Measurements from ENCODE around the gene USP47. TPM values are rescaled to one million over a fixed set of nuclear protein-coding genes. Genes with fewer than 3 reads are reported as not detected.

Gene USP47
- total and polyA plus RNA-seq, 9 of the 15 experiments (the other 6 are each of a cell fraction or from before 2014, with no cell fraction given): 13.1 to 63.6 (median 34.7) TPM

GRCh38 chr11:11798586-11799438, 43.0 kb upstream of the USP47 start:
- 22% methylated on average over 5 of the region's 5 CpGs for WGBS (ENCODE audit: insufficient coverage, low coverage, missing lambda C conversion rate)
- FAIRE-seq (peak; percentile 89), ATAC-seq (peak; percentile 97), DNase-seq (ENCODE audit: extremely low read depth in 1 of 4, low spot score in 3 of 4) (peak; percentile 64 to 83 (median 71))
- H3K9me3 ChIP-seq (replicated peaks; ENCODE audit: control insufficient read depth, insufficient read depth, low read depth, low read length): no peaks in the 10 kb centered on the region
- CTCF ChIA-PET (ENCODE audit: low intra/inter-chr PET ratio): interaction anchor here (0.6 to 1.9 kb wide), 7 partner anchors 51 to 483 kb away, joined by 4 to 15 read pairs (median 5); no protein-coding TSS in a partner anchor
- H3K4me2 ChIP-seq (ENCODE audit: insufficient read depth, low read length): no peak overlapping the region
- no peaks in the 10 kb centered on the region for H4K20me1 ChIP-seq (replicated peaks; ENCODE audit: control insufficient read depth, insufficient read depth, low read length)
- BruUV-seq (replicated peaks): no TSS peak
- H3K36me3 ChIP-seq (ENCODE audit: control insufficient read depth, insufficient read depth, low read length): no peaks in the 10 kb centered on the region
- no peak overlapping the region for H3K4me3 ChIP-seq
- no peaks in the 10 kb centered on the region for H3K9me1 ChIP-seq (ENCODE audit: control insufficient read depth, insufficient read depth, low read length)
- no peaks in the 10 kb centered on the region; a peak in 1 of 5 replicates for H3K4me1 ChIP-seq (replicated peaks in 1 of 2; ENCODE audit: control insufficient read depth in 2 of 2, insufficient read depth in 2 of 2, low read length in 2 of 2)
- no peak overlapping the region for H3K9ac ChIP-seq (ENCODE audit: insufficient read depth in 1 of 2, low read depth in 2 of 2, low read length in 2 of 2)
- intact Hi-C loops (cut with micrococcal nuclease): loop anchor here (1.0 to 5.0 kb wide), 4 partner anchors 50 to 245 kb away; no protein-coding TSS in a partner anchor
- no peaks in the 10 kb centered on the region for H3K79me2 ChIP-seq (ENCODE audit: control insufficient read depth, insufficient read depth, low read length)
- in situ Hi-C loops (cut with MboI): loop anchor here (5.0 kb wide), 1 partner anchor 248 kb away; no protein-coding TSS in a partner anchor
- H3K27ac ChIP-seq (ENCODE audit: extremely low read depth, low read depth, low read length): no peak overlapping the region
- H2AFZ ChIP-seq (ENCODE audit: low read depth, low read length): peak overlapping the region; percentile 14; the same call in 1 of the 2 replicates
- POLR2A ChIA-PET: interaction anchor here (0.7 kb wide), 1 partner anchor 76 kb away, joined by 3 read pairs; no protein-coding TSS in a partner anchor
- H3K27me3 ChIP-seq (ENCODE audit: control insufficient read depth in 2 of 2, insufficient read depth in 2 of 2, low read length in 2 of 2): no peaks in the 10 kb centered on the region; a peak in 1 of 5 replicates
- TF ChIP-seq NCOR1 (IDR thresholded peaks at IDR 0.05) (no peak), HMG20B (CRISPR knock-in tag; IDR thresholded peaks at IDR 0.05) (no peak), RCOR1 (IDR thresholded peaks at IDR 0.05; ENCODE audit: borderline replicate concordance in 1 of 2, low read depth in 2 of 2, low read length in 2 of 2) (peak in 1 of 2 experiments; percentile 37; a peak in 1 of 4 replicates), MTA1 (IDR thresholded peaks at IDR 0.05; ENCODE audit: borderline replicate concordance) (no peak), PBX2 (CRISPR knock-in tag; IDR thresholded peaks at IDR 0.05; ENCODE audit: low read depth) (no peak), PBX2 (tag; conservative IDR thresholded peaks at IDR 0.05; ENCODE audit: low read depth) (no peak), STAG1 (CRISPR knock-in tag; IDR thresholded peaks at IDR 0.05; ENCODE audit: borderline replicate concordance) (peak; percentile 67; the same call in 1 of the 2 replicates), ZNF3 (CRISPR knock-in tag; IDR thresholded peaks at IDR 0.05) (no peak), ZNF561 (CRISPR knock-in tag; conservative IDR thresholded peaks at IDR 0.05) (no peak), ZNF354B (CRISPR knock-in tag; IDR thresholded peaks at IDR 0.05) (no peak)
